DND-41 (cell line): ENCODE measurements around the gene CYP4A22.

ENCODE experiments used
- EZH2 ChIP-seq: IDR thresholded peaks from 3 replicates; pipeline ENCODE4 v1.6.1; 2012; ENCODE audit warnings: borderline replicate concordance, low read depth, mild to moderate bottlenecking, moderate library complexity, low read length, inconsistent platforms; ENCODE audit not compliant: severe bottlenecking
- TF ChIP-seq, protein P1 (sequence below): IDR thresholded peaks from 2 replicates; pipeline ENCODE4 v1.5.1; 2012; ENCODE audit warnings: borderline replicate concordance, low read length, moderate library complexity, mild to moderate bottlenecking; ENCODE audit not compliant: poor library complexity, severe bottlenecking; ENCODE audit errors: extremely low read depth

DNA sequence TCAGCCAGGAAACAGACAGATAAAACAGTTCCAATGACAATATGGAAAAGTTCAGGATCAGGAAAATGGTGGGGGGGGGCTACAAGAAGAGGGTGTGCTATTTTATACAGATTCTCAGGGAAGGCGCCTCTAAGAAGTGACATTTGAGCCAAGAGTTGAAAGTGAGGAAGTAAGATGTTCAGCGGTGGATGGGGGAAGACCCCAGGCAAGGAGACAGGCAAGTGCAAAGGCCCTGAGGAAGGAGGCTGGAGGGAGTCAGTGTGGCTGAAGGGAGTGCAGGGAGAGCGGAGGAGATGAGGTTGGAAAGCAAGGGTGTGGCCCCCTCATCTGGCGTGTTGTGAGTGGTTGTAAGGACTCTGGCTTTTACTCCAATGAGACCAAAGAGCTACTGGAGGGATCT, 61.0 kb downstream of the CYP4A22 start:
- TF ChIP-seq, protein P1, sequence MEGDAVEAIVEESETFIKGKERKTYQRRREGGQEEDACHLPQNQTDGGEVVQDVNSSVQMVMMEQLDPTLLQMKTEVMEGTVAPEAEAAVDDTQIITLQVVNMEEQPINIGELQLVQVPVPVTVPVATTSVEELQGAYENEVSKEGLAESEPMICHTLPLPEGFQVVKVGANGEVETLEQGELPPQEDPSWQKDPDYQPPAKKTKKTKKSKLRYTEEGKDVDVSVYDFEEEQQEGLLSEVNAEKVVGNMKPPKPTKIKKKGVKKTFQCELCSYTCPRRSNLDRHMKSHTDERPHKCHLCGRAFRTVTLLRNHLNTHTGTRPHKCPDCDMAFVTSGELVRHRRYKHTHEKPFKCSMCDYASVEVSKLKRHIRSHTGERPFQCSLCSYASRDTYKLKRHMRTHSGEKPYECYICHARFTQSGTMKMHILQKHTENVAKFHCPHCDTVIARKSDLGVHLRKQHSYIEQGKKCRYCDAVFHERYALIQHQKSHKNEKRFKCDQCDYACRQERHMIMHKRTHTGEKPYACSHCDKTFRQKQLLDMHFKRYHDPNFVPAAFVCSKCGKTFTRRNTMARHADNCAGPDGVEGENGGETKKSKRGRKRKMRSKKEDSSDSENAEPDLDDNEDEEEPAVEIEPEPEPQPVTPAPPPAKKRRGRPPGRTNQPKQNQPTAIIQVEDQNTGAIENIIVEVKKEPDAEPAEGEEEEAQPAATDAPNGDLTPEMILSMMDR, result no peak
- TF ChIP-seq EZH2, result no peak
